K562 (cell line): ENCODE measurements around the gene KAZN. TPM values are rescaled to one million over a fixed set of nuclear protein-coding genes. Genes with fewer than 3 reads are reported as not detected.

Source experiments
- CEBPB ChIP-seq: fragments of 450-650 bp; IDR thresholded peaks from 2 replicates; pipeline ENCODE4 v1.6.1; 2016; ENCODE audit warnings: missing genetic modification characterization, missing compliant biosample characterization
- GTF2A2 ChIP-seq: IDR thresholded peaks from 2 replicates; pipeline ENCODE4 v1.6.1; 2016; ENCODE audit warnings: mild to moderate bottlenecking, missing genetic modification characterization, missing compliant biosample characterization
- HDAC8 ChIP-seq: fragments of 450-650 bp; IDR thresholded peaks from 2 replicates; pipeline ENCODE4 v1.6.1; 2016; ENCODE audit warnings: mild to moderate bottlenecking, missing genetic modification characterization, moderate library complexity, missing compliant biosample characterization
- HNRNPLL ChIP-seq: fragments of 200-400 bp; formaldehyde crosslinking; IDR thresholded peaks from 2 replicates; pipeline ENCODE4 v1.6.1; 2017; ENCODE audit warnings: low read length, low read depth, mild to moderate bottlenecking; ENCODE audit not compliant: poor library complexity, severe bottlenecking
- NEUROD1 ChIP-seq: fragments of 150-350 bp; IDR thresholded peaks from 2 replicates; pipeline ENCODE4 v1.6.1; 2014; ENCODE audit warnings: borderline replicate concordance, low read length, low read depth; ENCODE audit not compliant: partially characterized antibody
- NFYB ChIP-seq: IDR thresholded peaks from 2 replicates; pipeline ENCODE4 v1.6.1; 2011; ENCODE audit warnings: mild to moderate bottlenecking, moderate library complexity; ENCODE audit not compliant: insufficient read length; ENCODE audit errors: extremely low read depth
- NR3C1 ChIP-seq: sonication (generic); formaldehyde crosslinking; IDR thresholded peaks from 2 replicates; pipeline ENCODE4 v1.8.1; 2022; ENCODE audit warnings: missing genetic modification reagents
- PML ChIP-seq: IDR thresholded peaks from 2 replicates; pipeline ENCODE4 v1.6.1; 2012; ENCODE audit warnings: low read length, inconsistent platforms
- RBM14 ChIP-seq: fragments of 200-400 bp; formaldehyde crosslinking; IDR thresholded peaks from 2 replicates; pipeline ENCODE4 v1.6.1; 2018; ENCODE audit warnings: low read depth, mild to moderate bottlenecking, low read length, moderate library complexity, borderline replicate concordance; ENCODE audit not compliant: insufficient read depth
- SAFB2 ChIP-seq: fragments of 200-400 bp; formaldehyde crosslinking; IDR thresholded peaks from 2 replicates; pipeline ENCODE4 v1.6.1; 2018; ENCODE audit warnings: borderline replicate concordance, low read length, low read depth, moderate library complexity; ENCODE audit not compliant: severe bottlenecking
- SIX5 ChIP-seq, 2 experiments: IDR thresholded peaks; 2 replicates each; pipeline ENCODE4 v1.6.1; 2011; ENCODE audit warnings: low read length in 2 of 2, borderline replicate concordance in 1 of 2, low read depth in 1 of 2, mild to moderate bottlenecking in 1 of 2, moderate library complexity in 1 of 2; ENCODE audit not compliant: insufficient read depth in 1 of 2
- TFAM ChIP-seq: fragments of 250-450 bp; sonication (Bioruptor Pico); conservative IDR thresholded peaks from 2 replicates; pipeline ENCODE4 v1.5.0; 2021; ENCODE audit warnings: mild to moderate bottlenecking, moderate library complexity
- TOE1 ChIP-seq, 2 experiments: fragments of 450-650 bp in 1 of 2; sonication (generic) in 1 of 2; formaldehyde crosslinking in 1 of 2; IDR thresholded peaks; 2 replicates each; pipeline versions ENCODE4 v1.7.1 to v1.8.0; 2016 to 2022; ENCODE audit warnings: borderline replicate concordance in 2 of 2, mild to moderate bottlenecking in 2 of 2, antibody characterized with exemption in 1 of 2, inconsistent platforms in 1 of 2, low read depth in 1 of 2, missing genetic modification reagents in 1 of 2, moderate library complexity in 1 of 2
- XRCC4 ChIP-seq: IDR thresholded peaks from one replicate; pipeline ENCODE4 v1.6.1; 2011; ENCODE audit not compliant: insufficient read depth, insufficient read length; ENCODE audit errors: extremely low read depth
- ZC3H11A ChIP-seq: IDR thresholded peaks from 2 replicates; pipeline ENCODE4 v1.6.1; 2012; ENCODE audit warnings: low read depth, low read length, improper control_type of control experiment
- ZFP30 ChIP-seq: fragments of 250-450 bp; sonication (Bioruptor Pico); IDR thresholded peaks from 2 replicates; pipeline ENCODE4 v1.8.0; 2022; ENCODE audit warnings: moderate library complexity, mild to moderate bottlenecking, inconsistent platforms, borderline replicate concordance
- ZFX ChIP-seq: sonication (generic); formaldehyde crosslinking; IDR thresholded peaks from 2 replicates; pipeline ENCODE4 v1.8.0; 2022; ENCODE audit warnings: mild to moderate bottlenecking, missing genetic modification reagents, moderate library complexity
- ZNF316 ChIP-seq: fragments of 450-650 bp; IDR thresholded peaks from 2 replicates; pipeline ENCODE4 v1.6.1; 2016
- ZNF830 ChIP-seq: fragments of 250-450 bp; sonication (Bioruptor Pico); IDR thresholded peaks from 2 replicates; pipeline ENCODE4 v1.5.0; 2021; ENCODE audit warnings: mild to moderate bottlenecking
- polyA plus RNA-seq, 8 experiments: library from polyadenylated mRNA; depleted of rRNA in 4 of 8; stranded (reverse) in 5 of 8; unstranded in 3 of 8; fragments of >200 nt; fragmentation: Nextera tagmentation in 2 of 8; fragmentation: Illumina TruSeq in 1 of 8; extraction: Ambion mirVana in 2 of 8; extraction: Trizol in 1 of 8; gene quantifications; 2 replicates each; pipeline versions ENCODE4 v1.2.1 to v1.2.3, GENCODE V29; 2011 to 2014; ENCODE audit warnings: inconsistent platforms in 1 of 8, missing spikeins in 1 of 8
- total RNA-seq, 7 experiments: library from RNA; depleted of rRNA in 6 of 7; stranded (reverse); fragments of >200 nt in 6 of 7; fragmentation: Illumina TruSeq in 2 of 7; extraction: Trizol in 2 of 7; gene quantifications; 2 replicates each; pipeline versions ENCODE4 v1.2.1 to v1.2.3, GENCODE V29; 2011 to 2021; ENCODE audit warnings: low replicate concordance in 1 of 7
- TF ChIP-seq, protein P1 (sequence below): sonication (generic); formaldehyde crosslinking; IDR thresholded peaks from 2 replicates; pipeline ENCODE4 v1.5.0; 2020; ENCODE audit warnings: missing genetic modification reagents
- TF ChIP-seq, protein P2 (sequence below): fragments of 250-450 bp; sonication (Bioruptor Pico); IDR thresholded peaks from 2 replicates; pipeline ENCODE4 v1.8.0; 2022; ENCODE audit warnings: inconsistent platforms
- TF ChIP-seq, protein P3 (sequence below): IDR thresholded peaks from 2 replicates; pipeline ENCODE4 v1.6.1; 2011; ENCODE audit warnings: borderline replicate concordance, low read depth, mild to moderate bottlenecking, moderate library complexity, low read length; ENCODE audit not compliant: insufficient read depth, poor library complexity, severe bottlenecking

The KAZN gene
- total and polyA plus RNA-seq, 9 of the 15 experiments (the other 6 are each of a cell fraction or from before 2014, with no cell fraction given) = 2.1 to 21.6 (median 5.4) TPM

DNA sequence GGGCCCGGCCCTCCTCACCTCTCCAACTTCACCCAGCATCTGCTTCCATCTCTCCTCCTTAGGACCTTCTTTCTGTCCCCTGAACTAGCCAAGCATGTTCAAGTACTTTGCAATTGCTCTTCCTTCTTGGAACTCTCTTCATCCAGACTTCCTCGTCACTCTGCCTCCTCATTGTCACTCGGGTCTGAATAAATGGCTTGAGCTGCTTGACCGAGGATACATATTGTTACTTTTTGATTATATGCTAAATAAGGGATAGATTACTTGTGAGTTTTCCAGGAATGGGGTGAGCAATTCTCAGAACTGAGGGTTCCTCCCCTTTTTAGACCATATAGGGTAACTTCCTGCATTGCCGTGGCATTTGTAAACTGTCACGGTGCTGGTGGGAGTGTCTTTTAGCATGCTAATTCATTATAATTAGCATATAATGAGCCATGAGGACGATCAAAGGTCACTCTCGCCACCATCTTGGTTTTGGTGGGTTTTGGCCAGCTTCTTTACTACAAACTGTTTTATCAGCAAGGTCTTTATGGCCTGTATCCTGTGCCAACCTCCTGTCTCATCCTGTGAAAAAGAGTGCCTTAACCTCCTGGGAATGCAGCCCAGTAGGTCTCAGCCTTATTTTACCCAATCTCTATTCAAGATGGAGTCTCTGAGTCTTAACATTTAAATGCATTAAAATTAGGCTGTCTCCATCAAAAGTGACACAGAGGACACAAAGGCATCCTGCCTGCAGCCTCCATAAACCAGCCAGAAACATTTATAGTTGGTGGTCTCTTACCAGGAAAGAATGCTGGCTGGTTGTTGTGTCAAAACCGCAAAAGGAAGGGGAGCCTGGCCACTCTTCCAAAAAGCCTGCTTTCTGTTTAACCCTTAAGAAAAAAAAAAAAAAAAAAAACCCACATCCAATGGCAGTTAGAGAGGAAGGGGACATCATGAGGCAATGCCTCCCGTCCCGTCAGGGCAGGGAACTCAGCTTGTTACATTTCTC, 179.3 kb downstream of the KAZN start (continued):
- TF ChIP-seq, protein P1, sequence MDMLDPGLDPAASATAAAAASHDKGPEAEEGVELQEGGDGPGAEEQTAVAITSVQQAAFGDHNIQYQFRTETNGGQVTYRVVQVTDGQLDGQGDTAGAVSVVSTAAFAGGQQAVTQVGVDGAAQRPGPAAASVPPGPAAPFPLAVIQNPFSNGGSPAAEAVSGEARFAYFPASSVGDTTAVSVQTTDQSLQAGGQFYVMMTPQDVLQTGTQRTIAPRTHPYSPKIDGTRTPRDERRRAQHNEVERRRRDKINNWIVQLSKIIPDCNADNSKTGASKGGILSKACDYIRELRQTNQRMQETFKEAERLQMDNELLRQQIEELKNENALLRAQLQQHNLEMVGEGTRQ = no peak
- TF ChIP-seq PML (peak; percentile 54; the same call in 1 of the 2 replicates), NEUROD1 (no peak), ZNF830 (peak; percentile 87; the same call in 1 of the 2 replicates), TOE1 (IDR thresholded peaks at IDR 0.05; ENCODE audit: borderline replicate concordance) (peak; percentile 73; the same call in 1 of the 2 replicates), TOE1 (CRISPR knock-in tag; IDR thresholded peaks at IDR 0.05; ENCODE audit: borderline replicate concordance, low read depth) (no peak), TFAM (no peak), SAFB2 (no peak), SIX5 (IDR thresholded peaks at IDR 0.05; ENCODE audit: borderline replicate concordance in 1 of 2, insufficient read depth in 1 of 2, low read depth in 1 of 2, low read length in 2 of 2) (no peak; a peak in 1 of 4 replicates), ZFP30 (CRISPR knock-in tag) (no peak), RBM14 (no peak), CEBPB (tag) (peak; percentile 27; the same call in 1 of the 2 replicates), NR3C1 (CRISPR knock-in tag) (no peak), HNRNPLL (no peak), NFYB (no peak), ZNF316 (peak; percentile 60), ZC3H11A (no peak), GTF2A2 (peak; percentile 90), HDAC8 (tag) (peak; percentile 96), XRCC4 (no peak), ZFX (CRISPR knock-in tag) (no peak)
- TF ChIP-seq, protein P2, sequence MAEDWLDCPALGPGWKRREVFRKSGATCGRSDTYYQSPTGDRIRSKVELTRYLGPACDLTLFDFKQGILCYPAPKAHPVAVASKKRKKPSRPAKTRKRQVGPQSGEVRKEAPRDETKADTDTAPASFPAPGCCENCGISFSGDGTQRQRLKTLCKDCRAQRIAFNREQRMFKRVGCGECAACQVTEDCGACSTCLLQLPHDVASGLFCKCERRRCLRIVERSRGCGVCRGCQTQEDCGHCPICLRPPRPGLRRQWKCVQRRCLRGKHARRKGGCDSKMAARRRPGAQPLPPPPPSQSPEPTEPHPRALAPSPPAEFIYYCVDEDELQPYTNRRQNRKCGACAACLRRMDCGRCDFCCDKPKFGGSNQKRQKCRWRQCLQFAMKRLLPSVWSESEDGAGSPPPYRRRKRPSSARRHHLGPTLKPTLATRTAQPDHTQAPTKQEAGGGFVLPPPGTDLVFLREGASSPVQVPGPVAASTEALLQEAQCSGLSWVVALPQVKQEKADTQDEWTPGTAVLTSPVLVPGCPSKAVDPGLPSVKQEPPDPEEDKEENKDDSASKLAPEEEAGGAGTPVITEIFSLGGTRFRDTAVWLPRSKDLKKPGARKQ (CRISPR knock-in tag) = no peak
- TF ChIP-seq, protein P3, sequence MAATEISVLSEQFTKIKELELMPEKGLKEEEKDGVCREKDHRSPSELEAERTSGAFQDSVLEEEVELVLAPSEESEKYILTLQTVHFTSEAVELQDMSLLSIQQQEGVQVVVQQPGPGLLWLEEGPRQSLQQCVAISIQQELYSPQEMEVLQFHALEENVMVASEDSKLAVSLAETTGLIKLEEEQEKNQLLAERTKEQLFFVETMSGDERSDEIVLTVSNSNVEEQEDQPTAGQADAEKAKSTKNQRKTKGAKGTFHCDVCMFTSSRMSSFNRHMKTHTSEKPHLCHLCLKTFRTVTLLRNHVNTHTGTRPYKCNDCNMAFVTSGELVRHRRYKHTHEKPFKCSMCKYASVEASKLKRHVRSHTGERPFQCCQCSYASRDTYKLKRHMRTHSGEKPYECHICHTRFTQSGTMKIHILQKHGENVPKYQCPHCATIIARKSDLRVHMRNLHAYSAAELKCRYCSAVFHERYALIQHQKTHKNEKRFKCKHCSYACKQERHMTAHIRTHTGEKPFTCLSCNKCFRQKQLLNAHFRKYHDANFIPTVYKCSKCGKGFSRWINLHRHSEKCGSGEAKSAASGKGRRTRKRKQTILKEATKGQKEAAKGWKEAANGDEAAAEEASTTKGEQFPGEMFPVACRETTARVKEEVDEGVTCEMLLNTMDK = no peak
